ENCODE measurements around the gene SLC25A17. TPM values are rescaled to one million over a fixed set of nuclear protein-coding genes. Genes with fewer than 3 reads are reported as not detected.

The SLC25A17 gene
- total RNA-seq, 4 donors from 2014 or later: 11.0 to 19.0 (median 15.5) TPM

DNA sequence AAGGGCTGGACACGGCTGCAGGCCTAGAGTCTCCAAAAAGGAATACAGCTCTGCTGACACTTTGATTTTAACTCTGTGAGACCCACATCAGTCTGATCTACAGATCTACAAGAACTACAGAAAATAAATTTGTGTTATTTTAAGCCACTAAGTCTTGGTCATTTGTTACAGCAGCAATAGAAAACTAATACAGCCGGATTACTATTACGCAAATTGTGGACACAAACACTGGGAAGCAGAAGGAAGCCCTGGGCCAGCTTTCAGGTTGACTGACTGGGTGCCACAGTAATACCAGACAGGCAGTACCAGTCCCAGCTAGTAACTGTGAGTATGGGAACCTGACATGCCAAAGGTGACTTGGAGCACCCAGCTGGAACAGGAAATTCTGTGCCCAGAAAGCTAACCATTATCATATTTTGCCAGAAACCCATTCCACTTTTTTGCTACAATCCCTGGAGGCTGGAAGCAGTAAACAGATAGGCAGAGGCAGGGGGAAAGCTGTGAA is 13.4 kb downstream of the SLC25A17 start:
- WGBS, 2 donors: 86 to 91% methylated on average over 3 of the region's 3 CpGs
- H3K36me3 ChIP-seq: peaks cover 0 to 10% (median 0%) of the 10 kb centered on the region in 3 donors
- DNase-seq: no peak
- TF ChIP-seq POLR2A (IDR thresholded peaks at IDR 0.05): no peak
- TF ChIP-seq, protein P1, sequence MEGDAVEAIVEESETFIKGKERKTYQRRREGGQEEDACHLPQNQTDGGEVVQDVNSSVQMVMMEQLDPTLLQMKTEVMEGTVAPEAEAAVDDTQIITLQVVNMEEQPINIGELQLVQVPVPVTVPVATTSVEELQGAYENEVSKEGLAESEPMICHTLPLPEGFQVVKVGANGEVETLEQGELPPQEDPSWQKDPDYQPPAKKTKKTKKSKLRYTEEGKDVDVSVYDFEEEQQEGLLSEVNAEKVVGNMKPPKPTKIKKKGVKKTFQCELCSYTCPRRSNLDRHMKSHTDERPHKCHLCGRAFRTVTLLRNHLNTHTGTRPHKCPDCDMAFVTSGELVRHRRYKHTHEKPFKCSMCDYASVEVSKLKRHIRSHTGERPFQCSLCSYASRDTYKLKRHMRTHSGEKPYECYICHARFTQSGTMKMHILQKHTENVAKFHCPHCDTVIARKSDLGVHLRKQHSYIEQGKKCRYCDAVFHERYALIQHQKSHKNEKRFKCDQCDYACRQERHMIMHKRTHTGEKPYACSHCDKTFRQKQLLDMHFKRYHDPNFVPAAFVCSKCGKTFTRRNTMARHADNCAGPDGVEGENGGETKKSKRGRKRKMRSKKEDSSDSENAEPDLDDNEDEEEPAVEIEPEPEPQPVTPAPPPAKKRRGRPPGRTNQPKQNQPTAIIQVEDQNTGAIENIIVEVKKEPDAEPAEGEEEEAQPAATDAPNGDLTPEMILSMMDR (IDR thresholded peaks at IDR 0.05): no peak
- no peak overlapping the region for H3K27ac ChIP-seq
- H3K9me3 ChIP-seq: no peaks in the 10 kb centered on the region
- intact Hi-C loops (cut with DNase I): loop anchor here (10.0 kb wide), 1 partner anchor 1391 kb away; no protein-coding TSS in a partner anchor
- H3K27me3 ChIP-seq: no peaks in the 10 kb centered on the region
- H3K4me3 ChIP-seq: no peak overlapping the region
- H3K4me1 ChIP-seq: peaks cover 0 to 3% (median 0%) of the 10 kb centered on the region in 3 donors

DNA sequence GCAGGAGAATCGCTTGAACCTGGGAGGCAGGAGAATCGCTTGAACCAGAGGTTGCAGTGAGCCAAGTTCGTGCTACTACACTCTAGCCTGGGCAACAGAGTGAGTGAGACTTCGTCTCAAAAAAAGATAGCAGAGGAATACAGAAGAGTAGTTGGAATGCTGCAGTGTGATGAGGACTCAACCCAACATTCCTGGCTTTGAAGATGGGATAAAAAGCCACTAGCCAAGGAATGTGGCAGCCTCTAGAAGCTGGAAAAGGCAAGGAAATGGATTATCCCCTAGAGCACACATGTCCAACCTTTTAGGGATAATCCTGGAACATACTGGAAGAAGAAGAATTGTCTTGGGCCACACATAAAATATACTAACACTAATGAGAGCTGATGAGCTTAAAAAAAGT is 13.9 kb downstream of the SLC25A17 start:
- H3K4me3 ChIP-seq: no peak overlapping the region

DNA sequence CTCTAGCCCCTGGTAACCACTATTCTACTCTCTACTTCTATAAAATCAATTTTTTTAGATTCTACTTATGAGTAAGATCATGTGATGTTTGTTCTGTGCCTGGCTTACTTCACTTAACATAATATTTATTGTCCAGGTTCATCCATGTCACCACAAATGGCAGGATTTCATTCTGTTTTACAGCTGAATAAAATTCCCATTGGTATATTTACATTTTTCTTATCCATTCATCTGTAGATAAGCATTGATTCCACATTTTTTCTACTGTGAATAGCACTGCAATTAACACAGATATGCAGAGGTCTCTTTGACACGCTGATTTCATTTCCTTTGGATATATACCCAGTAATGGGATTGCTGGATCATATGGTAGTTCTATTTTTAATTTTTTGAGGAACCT is 15.8 kb downstream of the SLC25A17 start:
- WGBS, 2 donors: 79 to 91% methylated on average over 1 of the region's 1 CpG
- H3K27ac ChIP-seq: no peak overlapping the region
- no peak overlapping the region for H3K4me3 ChIP-seq
- TF ChIP-seq, protein P1 (IDR thresholded peaks at IDR 0.05): no peak
- TF ChIP-seq POLR2A (IDR thresholded peaks at IDR 0.05): no peak
- no peak for DNase-seq
- intact Hi-C loops (cut with DNase I): loop anchor here (10.0 kb wide), 1 partner anchor 1389 kb away; no protein-coding TSS in a partner anchor
- H3K27me3 ChIP-seq: no peaks in the 10 kb centered on the region
- peaks cover 0 to 10% (median 0%) of the 10 kb centered on the region in 3 donors for H3K36me3 ChIP-seq
- H3K9me3 ChIP-seq: no peaks in the 10 kb centered on the region
- peaks cover 0 to 3% (median 0%) of the 10 kb centered on the region in 3 donors for H3K4me1 ChIP-seq

More for the DNA sequence above, 13.9 kb downstream of the SLC25A17 start:
- TF ChIP-seq, protein P1 (IDR thresholded peaks at IDR 0.05): no peak
- TF ChIP-seq POLR2A (IDR thresholded peaks at IDR 0.05): no peak
- H3K4me1 ChIP-seq: peaks cover 0 to 3% (median 0%) of the 10 kb centered on the region in 3 donors
- WGBS, 2 donors: 95 to 96% methylated on average over 4 of the region's 4 CpGs
- H3K36me3 ChIP-seq: peaks cover 0 to 10% (median 0%) of the 10 kb centered on the region in 3 donors
- H3K27ac ChIP-seq: no peak overlapping the region
- H3K9me3 ChIP-seq: no peaks in the 10 kb centered on the region
- intact Hi-C loops (cut with DNase I): loop anchor here (10.0 kb wide), 1 partner anchor 1390 kb away; no protein-coding TSS in a partner anchor
- H3K27me3 ChIP-seq: no peaks in the 10 kb centered on the region
- no peak for DNase-seq

DNA sequence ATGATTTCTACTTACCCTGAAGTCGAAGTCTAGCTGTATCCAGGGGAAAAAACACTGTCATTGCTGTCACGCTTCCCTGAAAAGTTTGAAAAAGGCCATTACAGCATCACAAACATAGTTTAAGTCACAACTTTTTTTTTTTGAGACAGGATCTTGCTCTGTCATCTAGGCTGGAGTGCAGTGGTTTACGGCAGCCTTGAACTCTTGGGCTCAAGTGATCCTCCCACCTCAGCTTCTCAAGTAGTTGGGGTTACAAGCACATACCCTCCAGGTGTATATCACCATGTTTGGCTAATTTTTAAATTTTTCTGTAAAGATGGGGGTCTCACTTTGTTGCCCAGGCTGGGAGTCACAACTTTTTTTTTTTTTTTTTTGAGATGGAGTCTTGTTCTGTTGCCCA is 20.1 kb downstream of the SLC25A17 start:
- intact Hi-C loops (cut with DNase I): no loop called here
- 87 to 96% methylated on average over 3 of the region's 3 CpGs for WGBS, 2 donors
- DNase-seq: no peak
- Histone ChIP-seq H3K36me3 (peaks cover 0 to 25% (median 0%) of the 10 kb centered on the region in 3 donors), H3K4me1 (no peaks in the 10 kb centered on the region), H3K27ac (no peak overlapping the region), H3K27me3 (no peaks in the 10 kb centered on the region), H3K9me3 (no peaks in the 10 kb centered on the region), H3K4me3 (no peak overlapping the region)
- no peak for TF ChIP-seq POLR2A (IDR thresholded peaks at IDR 0.05)
- TF ChIP-seq, protein P1 (IDR thresholded peaks at IDR 0.05): no peak

DNA sequence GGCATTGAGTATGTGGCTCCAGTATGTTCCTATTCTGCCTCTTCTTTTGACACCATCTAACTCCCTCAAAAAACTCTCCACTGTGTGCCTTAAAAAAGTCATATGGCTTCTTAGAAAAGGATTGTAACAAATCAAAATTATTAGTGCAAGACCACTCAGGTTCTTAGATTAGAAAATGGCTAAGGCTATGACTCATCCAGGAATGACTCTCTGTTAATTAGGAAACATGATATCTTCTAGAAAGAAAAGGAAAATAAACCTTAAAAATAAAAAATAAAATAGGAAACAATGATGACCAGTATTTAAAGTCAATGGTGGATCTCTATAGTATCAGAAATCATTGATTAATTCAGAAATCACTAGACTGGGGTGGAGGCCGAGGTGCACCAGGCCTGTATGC is 21.7 kb downstream of the SLC25A17 start:
- 93 to 100% methylated on average over 1 of the region's 1 CpG for WGBS, 2 donors
- intact Hi-C loops (cut with DNase I): no loop called here

More for the DNA sequence above, 21.7 kb downstream of the SLC25A17 start:
- TF ChIP-seq POLR2A (IDR thresholded peaks at IDR 0.05): no peak
- TF ChIP-seq, protein P1 (IDR thresholded peaks at IDR 0.05): no peak
- DNase-seq: no peak
- no peaks in the 10 kb centered on the region for H3K27me3 ChIP-seq
- H3K36me3 ChIP-seq: peaks cover 0 to 39% (median 4%) of the 10 kb centered on the region in 3 donors
- H3K9me3 ChIP-seq: no peaks in the 10 kb centered on the region
- no peaks in the 10 kb centered on the region for H3K4me1 ChIP-seq
- H3K4me3 ChIP-seq: no peak overlapping the region
- no peak overlapping the region for H3K27ac ChIP-seq

Data from esophagus squamous epithelium (tissue), 5 donors.